Omental fat pad (tissue), 4 donors: ENCODE data around the gene ARHGAP26. TPM values are rescaled to one million over a fixed set of nuclear protein-coding genes. Genes with fewer than 3 reads are reported as not detected.

Experiments
- ATAC-seq: fragments of 150-250 bp; one replicate; pipeline ENCODE4 v1.9.1; 2016; ENCODE audit warnings: mild to moderate bottlenecking, moderate library complexity; ENCODE audit not compliant: low FRiP score
- DNase-seq: peaks from one replicate; pipeline ENCODE4 v3.0.0-alpha.2; 2019; ENCODE audit warnings: low spot score
- total RNA-seq, 4 donors: library from RNA; depleted of rRNA; stranded (reverse); fragments of >200 nt; gene quantifications; one replicate each; pipeline ENCODE4 v1.1.0, GENCODE V29; 2016
- TF ChIP-seq, protein P1 (sequence below), 3 donors: fragments of 450-650 bp; IDR thresholded peaks; one replicate each; pipeline ENCODE4 v1.5.1; 2016 to 2017; ENCODE audit warnings: antibody characterized with exemption in 3 of 3, mild to moderate bottlenecking in 3 of 3, moderate library complexity in 2 of 3

ARHGAP26 gene
- total RNA-seq, 4 donors from 2014 or later, result 40.4 to 134 (median 63.6) TPM

- no peak for DNase-seq
- ATAC-seq, result no peak
- TF ChIP-seq, protein P1, sequence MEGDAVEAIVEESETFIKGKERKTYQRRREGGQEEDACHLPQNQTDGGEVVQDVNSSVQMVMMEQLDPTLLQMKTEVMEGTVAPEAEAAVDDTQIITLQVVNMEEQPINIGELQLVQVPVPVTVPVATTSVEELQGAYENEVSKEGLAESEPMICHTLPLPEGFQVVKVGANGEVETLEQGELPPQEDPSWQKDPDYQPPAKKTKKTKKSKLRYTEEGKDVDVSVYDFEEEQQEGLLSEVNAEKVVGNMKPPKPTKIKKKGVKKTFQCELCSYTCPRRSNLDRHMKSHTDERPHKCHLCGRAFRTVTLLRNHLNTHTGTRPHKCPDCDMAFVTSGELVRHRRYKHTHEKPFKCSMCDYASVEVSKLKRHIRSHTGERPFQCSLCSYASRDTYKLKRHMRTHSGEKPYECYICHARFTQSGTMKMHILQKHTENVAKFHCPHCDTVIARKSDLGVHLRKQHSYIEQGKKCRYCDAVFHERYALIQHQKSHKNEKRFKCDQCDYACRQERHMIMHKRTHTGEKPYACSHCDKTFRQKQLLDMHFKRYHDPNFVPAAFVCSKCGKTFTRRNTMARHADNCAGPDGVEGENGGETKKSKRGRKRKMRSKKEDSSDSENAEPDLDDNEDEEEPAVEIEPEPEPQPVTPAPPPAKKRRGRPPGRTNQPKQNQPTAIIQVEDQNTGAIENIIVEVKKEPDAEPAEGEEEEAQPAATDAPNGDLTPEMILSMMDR (IDR thresholded peaks at IDR 0.05), result no peak
These were observed 75.3 kb downstream of the ARHGAP26 start for GRCh38 chr5:142845402-142845921.

GRCh38 chr5:142845954-142846398, 75.8 kb downstream of the ARHGAP26 start:
- TF ChIP-seq, protein P1 (IDR thresholded peaks at IDR 0.05), result no peak
- no peak for ATAC-seq
- no peak for DNase-seq

DNA sequence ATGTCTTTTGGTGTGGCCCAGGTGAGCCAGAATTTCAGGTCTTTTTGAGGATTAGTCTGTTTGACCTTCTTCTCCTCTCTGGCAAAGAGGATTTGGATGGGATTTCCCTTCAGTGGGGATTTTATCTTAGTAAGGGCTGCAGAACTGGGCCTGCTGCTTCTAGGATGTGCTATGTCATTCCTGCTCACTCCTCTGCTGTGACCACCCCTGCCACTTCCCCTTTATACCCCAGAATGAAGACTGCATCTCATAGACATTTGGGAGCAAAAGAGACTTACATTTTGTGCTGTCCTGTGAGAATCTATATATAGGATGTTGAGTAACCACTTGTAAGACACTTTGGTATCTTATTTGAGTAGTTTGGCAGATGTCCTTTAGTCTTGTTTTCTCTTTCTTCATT, 76.2 kb downstream of the ARHGAP26 start:
- TF ChIP-seq, protein P1 (IDR thresholded peaks at IDR 0.05), result no peak
- DNase-seq (no peak), ATAC-seq (no peak)

DNA sequence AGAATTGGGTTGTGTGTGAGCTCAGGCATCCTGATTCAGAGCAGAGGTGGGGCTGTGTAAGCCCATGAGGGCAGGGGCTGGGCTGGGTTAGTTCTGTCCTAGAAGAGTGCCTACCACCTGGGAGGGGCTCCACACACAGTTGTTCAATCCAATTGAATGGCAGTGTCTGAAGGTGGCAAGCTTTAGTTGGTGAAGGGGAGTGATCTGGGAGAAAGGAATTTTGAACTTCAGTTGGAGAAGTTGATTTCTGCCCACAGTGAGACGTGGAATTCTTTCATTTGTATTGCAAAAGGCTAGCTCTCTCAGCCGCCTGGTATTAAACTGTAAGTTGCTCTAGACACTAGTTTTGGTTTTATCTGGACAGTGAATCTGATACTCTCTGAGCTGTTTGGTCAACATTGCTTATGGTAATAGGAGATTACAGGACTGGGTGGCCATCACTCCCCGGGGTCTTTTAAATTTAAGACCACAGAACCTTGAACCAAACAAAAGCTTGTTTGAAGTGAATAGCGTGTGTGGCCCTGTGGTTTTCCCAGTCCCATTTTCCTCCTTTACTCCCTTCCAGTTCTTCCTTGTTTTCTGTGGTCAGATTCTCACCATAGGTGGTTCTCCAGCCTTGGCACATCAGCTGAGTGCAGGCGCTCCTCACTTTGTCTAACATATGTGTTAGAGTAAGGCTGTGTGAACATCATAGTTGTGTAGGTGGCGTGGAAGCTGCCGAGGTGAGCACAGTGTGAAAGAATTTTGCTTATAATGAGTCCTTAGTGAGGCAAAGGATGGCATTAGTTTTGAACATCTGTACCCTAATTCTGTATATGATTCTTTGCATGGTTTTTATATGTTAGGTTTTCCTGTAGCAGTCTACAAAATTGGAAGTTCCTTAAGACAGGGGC, 78.0 kb downstream of the ARHGAP26 start:
- TF ChIP-seq, protein P1 (IDR thresholded peaks at IDR 0.05), result no peak
- ATAC-seq, result peak; percentile 65
- no peak for DNase-seq

DNA sequence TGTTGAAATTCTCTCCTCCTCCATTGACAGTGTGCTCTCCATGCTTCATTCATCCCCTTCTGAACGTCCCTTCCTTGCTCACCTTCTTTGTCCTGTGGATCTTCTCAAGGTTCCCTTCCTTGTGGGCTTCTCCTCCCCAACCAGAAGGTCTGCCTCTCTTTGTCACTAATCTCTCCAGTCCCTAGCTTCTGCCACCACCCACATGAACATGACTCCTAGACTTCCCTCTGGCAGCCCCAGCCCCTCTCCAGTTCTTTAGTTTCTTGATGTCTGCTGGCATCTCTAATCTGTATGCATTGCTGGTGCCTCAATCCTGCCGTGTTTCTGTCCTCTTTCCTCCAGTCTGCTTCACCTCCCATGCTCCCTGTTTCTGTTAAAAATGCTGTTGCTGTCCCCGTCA, 79.3 kb downstream of the ARHGAP26 start:
- TF ChIP-seq, protein P1 (IDR thresholded peaks at IDR 0.05), result no peak
- ATAC-seq, result no peak
- DNase-seq, result no peak

DNA sequence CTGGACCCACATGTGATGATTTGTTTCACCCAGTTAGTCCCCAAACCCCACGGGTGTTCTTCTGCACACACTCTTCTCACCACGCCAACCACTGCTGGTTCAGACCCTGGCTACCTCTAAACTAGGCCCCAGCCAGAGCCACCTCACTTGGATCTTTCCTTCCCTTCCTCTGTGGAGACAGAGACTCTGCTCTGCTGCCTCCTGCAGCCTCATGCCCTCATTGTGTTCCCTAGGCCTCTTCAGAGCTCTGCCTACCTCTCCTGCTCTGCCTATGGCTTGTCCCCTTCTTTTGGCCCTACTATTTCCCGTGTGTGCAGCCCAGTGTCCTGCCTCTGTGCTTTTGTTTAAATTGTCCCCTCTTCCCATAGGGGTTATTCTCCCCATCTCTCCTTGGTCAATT, 79.7 kb downstream of the ARHGAP26 start:
- no peak for ATAC-seq
- no peak for DNase-seq
- TF ChIP-seq, protein P1 (IDR thresholded peaks at IDR 0.05), result no peak

DNA sequence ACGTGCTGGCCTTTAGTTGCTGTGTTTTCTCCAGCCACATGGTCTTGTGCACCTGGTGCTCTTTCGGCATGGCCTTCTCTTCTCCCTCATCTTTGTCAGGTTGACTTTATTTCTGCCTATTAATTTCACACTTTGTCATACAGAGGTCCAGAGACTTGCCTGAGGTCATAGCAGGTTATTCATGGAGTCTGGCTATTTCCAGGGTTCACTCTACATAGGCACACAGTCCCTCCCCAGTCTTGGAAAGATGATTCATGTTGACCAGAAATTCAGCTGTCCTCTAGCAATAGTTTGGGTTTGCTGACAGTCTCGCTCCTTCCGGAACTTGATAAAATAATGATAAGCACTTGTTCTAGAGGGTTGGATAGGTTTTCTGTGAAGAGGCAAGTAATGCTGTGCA, 81.6 kb downstream of the ARHGAP26 start:
- ATAC-seq (no peak), DNase-seq (no peak)
- TF ChIP-seq, protein P1 (IDR thresholded peaks at IDR 0.05), result no peak
